SH-SY5Y (cell line): ENCODE measurements around the gene HOXD12.

Experiments used
- GATA2 ChIP-seq: IDR thresholded peaks from 2 replicates; pipeline ENCODE4 v1.6.1; 2011; ENCODE audit warnings: mild to moderate bottlenecking, low read depth, low read length
- GATA3 ChIP-seq: IDR thresholded peaks from 2 replicates; pipeline ENCODE4 v1.6.1; 2011; ENCODE audit warnings: low read depth, mild to moderate bottlenecking, low read length, moderate library complexity

GRCh38 chr2:176095421-176095820 lies 4.2 kb upstream of the HOXD12 start:
- TF ChIP-seq GATA3: no peak
- no peak for TF ChIP-seq GATA2
